ENCODE data around the gene NR2E3.
"Not testable (repeated sequence)": the region's sequence is repeated elsewhere in the genome, so short reads cannot be mapped to it uniquely, and the experiment has no call there.

Gene NR2E3

DNA sequence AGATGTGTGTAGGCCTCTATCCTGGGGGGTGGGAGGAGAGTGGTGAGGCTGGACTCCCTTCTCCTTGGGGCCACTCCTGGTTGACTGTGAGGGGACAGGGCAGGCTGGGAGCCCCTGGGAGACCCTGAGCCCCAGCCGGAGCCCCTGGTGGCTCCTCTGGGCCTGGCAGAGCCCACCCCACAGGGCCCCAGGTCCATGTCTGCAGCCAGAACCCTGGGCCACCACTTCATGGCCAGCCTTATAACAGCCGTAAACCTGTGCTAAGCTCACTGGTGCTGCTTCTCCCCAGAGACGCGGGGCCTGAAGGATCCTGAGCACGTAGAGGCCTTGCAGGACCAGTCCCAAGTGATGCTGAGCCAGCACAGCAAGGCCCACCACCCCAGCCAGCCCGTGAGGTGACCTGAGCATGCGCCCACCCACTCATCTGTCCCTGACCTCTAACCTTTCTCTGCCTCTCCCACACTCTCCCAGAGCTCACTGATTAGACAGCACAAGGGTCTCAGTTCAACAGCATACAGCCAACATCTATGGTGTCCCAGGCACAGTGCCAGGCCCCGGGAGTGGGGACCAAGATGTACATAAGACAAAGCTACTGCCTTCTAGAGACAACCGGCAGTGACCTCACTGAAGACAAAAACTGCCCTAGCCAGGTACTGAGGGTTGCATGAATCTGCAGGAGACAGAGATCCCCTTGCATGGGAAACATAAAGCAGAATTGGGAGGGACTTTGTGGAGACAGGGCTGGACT lies 3.5 kb downstream of the NR2E3 start:
- DNase-seq (ENCODE audit: low spot score): no peak

DNA sequence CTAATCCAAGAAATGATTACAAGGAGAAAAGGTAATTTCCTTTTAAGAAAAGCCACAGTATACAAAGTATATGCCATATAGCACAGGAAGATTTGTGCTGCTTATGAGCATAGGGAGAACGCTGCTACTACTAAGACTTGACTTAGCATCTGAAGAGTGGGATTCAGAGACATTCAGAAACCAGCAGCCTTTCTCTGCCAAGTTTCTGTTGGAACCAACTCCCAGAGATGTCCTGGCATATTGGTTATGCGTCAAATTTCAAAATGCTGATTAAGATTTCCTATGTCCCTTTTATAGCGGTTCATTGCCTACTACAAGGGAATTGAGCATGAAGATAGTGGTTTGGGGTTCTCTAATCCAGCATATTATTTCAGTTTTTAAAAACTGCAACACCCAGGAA lies 4.9 kb downstream of the NR2E3 start:
- no peak for DNase-seq (ENCODE audit: low spot score)

DNA sequence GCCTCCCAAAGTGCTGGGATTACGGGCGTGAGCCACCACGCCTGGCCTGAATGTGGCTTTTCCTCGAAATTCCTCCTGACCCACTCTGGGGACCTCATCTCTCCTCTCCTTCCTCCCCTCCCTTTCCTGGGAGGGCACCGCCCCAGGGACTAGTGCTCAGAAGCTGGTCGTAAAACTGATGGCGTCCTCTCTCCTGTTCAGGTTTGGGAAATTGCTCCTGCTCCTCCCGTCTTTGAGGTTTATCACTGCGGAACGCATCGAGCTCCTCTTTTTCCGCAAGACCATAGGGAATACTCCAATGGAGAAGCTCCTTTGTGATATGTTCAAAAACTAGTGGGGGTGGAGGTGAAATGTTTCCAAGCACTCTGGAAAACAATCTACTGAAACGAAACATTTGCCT lies 7.0 kb downstream of the NR2E3 start:
- no peak for DNase-seq (ENCODE audit: low spot score)

DNA sequence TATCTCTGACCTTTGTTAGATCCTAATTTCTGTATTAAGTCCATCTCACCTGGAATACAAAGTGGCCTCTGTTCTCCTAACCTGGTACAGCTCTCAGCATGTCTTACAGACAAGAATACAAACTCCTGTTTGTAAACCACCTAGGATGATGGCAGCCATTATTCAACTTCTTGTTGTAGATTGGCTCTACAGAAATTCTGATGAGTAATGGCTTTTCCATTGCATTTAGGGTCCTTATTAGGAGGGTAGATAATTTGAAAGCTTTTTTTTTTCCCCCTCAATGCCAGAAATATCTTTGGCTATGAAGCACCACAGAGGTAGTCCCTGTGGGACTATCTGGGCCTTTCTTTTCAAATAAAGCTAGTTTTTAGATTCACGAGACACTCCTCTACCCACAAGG lies 9.8 kb downstream of the NR2E3 start:
- no peak for DNase-seq (ENCODE audit: low spot score)

DNA sequence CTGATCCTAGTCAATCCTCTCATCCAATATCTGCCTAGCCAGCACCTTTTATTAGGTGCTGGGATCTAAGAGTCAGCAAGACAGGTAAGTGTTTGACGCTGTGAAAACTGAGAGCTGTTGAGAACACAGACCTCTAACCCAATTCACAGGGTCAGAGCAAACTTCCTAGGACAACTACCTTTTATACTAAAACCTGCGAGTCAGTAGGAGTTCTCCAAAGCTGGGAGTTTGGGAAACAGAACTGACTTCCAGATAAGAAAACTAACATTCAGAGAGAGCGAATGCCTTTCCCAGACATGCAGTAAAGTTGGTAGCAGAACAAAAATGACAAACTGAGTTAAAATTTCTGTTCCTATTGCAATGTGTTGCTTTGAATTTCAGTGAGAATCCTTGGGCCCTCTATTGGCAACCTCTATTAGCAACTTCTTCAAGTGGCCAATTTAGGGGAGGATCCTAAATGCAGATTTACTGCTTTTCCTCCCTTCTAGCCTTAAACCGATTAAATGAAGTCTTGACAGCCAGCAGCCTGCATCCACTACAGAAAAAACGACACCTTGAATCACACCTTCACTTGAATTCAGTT lies 11.3 kb downstream of the NR2E3 start:
- DNase-seq (ENCODE audit: low spot score): no peak

DNA sequence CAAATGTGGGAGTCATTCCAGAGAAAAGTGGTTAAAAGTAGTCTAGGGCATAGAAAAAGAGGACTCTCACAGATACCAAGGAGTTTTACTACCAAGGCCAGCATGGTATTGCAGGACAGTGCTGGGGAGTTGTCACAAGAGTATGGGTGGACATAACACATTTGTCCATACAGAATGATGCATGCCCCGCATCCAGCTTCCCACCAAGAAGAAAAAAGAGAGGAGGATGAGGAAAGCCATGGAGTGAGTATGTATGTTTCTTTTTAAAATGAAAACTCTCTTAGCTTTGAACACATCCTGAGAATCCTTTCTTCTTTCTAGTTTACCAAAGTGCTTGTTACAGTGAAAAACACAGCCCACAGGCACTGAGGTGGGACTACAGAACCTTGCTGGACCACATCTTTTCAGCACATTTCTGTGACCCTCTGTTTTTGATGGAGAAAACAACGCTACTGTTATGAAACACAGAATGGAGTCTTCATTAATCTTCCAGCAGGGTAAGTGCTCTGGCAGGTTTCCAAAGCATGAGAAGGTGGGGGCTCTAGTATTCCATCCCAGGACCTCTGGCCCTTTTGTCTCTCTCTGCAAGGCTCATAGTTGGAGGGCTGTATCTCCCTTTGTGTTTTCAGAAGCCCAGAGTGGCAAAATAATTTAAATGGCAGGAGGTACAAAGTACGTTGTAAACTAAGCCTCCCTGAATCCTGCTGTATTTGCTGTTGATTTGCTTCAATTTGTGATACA lies 12.7 kb downstream of the NR2E3 start:
- no peak for DNase-seq (ENCODE audit: low spot score)

DNA sequence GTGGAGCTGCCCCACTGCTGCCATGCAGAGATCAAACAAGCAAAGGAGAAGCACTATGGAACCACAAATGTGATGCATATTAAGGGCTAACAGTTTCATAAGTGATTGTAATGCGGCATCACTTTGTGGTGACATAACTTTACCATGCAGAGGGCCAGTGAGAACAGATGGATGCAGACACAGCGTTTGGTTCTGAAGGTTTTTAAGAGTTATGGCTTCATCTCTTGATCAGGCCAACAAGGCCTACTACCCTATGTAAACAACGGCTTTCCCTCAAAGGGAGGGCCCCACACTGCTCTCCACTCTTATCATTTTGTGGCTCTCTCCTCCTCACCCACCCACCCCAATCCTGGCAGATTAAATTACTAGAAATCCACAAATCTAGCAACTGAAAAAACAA lies 13.4 kb downstream of the NR2E3 start:
- no peak for DNase-seq (ENCODE audit: low spot score)

DNA sequence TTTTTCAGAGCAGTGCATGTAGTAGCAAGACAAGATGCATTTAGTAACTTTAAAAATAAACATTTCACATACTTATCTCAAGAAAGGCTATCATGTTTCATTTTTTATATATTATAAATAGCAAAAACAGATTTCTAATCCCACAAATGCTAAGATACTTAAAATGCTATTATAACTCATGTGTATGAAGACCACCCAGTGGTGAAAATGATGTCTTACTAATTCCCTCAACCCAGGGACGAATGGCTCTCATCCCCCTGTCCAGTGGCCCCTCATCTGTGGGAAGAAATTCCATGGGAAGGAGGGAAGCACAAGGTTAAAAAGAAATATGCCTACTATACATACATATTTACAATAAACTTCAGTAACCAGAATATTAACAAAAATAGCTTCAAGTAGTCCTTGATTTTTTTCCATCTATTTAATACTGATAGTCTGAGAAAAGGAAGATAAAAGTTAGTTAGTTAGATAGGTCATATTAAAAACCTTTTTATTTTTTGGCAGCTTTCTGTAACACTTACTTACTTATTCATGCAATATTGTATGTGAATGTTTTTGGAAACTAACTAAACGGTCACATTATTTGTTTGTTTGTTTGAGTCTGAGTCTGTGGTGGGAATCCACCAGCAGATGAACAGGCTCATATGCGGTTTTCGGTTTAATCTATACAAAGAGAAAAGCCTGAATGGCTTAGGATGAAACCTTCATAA lies 14.8 kb downstream of the NR2E3 start:
- no peak for DNase-seq (ENCODE audit: low spot score)

DNA sequence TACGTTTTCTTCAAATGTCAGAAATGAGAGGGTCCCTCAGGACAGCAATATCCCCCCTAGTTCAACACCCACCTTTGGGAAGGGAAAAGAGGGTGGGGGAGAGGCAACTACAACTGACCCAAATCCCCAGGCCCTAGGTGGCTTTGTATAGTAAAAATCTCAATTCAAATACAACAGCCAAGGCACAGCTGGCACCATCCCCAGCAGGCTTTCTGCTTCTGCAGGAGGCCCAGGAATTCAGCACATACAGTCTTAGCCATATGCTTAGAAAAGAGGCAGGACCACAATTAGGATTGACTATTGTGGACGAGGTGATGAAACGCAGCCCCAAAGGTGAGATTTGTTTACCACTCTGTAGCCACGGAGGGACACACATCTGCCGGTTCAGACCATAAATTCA lies 15.8 kb downstream of the NR2E3 start:
- no peak for DNase-seq (ENCODE audit: low spot score)

DNA sequence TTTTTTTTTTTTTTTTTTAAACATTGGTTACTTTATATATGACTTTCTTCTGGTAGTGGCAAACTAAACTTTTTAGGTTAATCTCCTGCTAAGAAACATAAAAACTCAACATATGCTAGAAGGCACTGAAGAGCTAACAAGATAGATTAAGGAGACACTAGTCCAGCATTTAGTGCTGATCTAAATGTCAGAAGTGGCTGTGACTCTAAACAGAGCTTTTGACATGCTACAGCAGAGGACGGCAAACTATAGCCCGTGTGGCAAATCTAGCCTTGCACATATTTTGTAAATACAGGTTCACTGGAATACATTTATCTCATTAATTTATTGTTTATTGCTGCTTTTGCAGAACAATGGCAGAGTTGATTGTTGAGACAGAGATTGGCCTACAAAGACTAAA lies 20.6 kb downstream of the NR2E3 start:
- DNase-seq (ENCODE audit: low spot score): no peak

DNA sequence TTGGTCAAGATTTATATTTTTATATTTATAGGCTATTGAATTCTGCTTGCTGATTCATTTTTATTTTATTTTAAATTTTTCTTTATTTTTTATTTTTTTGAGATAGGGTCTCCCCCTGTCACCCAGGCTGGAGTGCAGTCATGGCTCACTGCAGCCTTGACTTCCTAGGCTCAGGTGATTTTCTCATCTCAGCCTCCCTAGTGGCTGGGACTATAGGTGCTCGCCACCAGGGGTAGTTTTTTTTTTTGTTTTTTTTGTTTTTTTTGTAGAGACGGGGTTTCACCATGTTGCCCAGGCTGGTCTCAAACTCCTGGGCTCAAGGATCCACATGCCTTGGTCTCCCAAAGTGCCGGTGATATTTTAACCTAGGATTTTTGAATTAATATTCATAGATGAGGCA lies 31.2 kb downstream of the NR2E3 start:
- DNase-seq (ENCODE audit: low spot score): no peak

DNA sequence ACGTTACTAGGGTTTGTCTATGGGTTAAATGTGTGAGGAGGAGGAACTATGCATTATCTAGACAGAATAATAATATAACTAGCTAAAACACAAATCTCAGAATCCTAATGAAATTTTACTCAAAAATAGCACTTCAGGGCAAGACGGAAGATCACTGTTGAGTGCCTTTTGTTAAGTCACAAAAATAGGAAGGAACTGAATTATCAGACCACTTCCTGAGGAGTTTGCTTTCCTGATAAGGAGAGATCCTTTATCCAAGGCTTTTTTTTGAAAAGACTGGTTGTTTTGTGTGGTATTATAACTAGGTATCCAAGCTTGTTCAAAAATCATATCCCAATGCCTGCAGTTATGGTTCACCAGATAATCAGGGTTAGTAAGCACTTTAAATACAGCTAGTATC lies 34.6 kb downstream of the NR2E3 start:
- no peak for DNase-seq (ENCODE audit: low spot score)

DNA sequence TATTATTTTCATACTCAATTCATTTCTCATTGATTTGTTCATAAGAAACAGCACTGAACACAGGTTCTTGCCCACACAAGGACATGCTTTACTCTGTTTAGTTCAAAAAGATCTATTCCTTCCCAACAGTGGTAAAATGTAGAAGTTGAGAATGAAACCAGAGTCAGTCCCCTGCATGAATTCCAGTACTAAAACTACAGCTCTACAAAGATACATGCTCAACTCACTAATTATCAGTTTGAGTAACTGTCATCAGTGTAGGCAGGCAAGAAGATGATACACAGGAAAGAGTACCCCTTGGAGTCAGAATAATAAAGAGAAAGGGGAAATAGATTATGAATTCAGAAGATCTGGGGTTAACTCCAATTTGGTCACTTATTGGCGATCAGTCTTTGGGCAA lies 43.2 kb downstream of the NR2E3 start:
- no peak for DNase-seq (ENCODE audit: low spot score)

DNA sequence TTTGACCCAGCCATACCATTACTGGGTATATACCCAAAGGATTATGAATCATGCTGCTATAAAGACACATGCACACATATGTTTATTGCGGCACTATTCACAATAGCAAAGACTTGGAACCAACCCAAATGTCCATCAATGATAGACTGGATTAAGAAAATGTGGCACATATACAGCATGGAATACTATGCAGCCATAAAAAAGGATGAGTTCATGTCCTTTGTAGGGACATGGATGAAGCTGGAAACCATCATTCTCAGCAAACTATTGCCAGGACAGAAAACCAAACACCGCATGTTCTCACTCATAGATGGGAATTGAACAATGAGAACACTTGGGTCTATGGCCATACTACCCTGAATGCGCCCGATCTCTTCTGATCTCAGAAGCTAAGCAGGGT lies 47.9 kb downstream of the NR2E3 start:
- DNase-seq (ENCODE audit: low spot score): not testable (repeated sequence)

Small RNA genes within 50 kb of the gene (small RNA-seq; reads per million reads assigned to genes)
- gene RNA5SP399: 0.05 to 0.93 reads per million in 2 experiments

Measured in SK-N-DZ (cell line).